Measurements from ENCODE around the gene HOXB8. TPM values are rescaled to one million over a fixed set of nuclear protein-coding genes. Genes with fewer than 3 reads are reported as not detected.
A peak's percentile ranks its signal among the peaks of the same experiment; 100 is the strongest.

The HOXB8 gene
- total and polyA plus RNA-seq, 3 experiments from 2014 or later = not detected

GRCh38 chr17:48613862-48614694 lies 1.0 kb downstream of the HOXB8 start:
- ChIA-PET POLR2A (interaction anchor here (0.5 kb wide), 2 partner anchors 10 to 1433 kb away, joined by 3 to 9 read pairs; no protein-coding TSS in a partner anchor), CTCF (interaction anchor here (1.2 to 2.4 kb wide), 4 partner anchors 10 to 307 kb away, joined by 3 to 25 read pairs (median 4); partner anchors contain the start of gene HOXB9)
- Mint-ChIP-seq H3K36me3 (peaks cover 0 to 6% (median 2%) of the 10 kb centered on the region in 3 donors), H3K27ac (peak overlapping the region in 2 of 8 donors; percentile 43 to 51), H3K9me3 (peaks cover 0 to 4% (median 0%) of the 10 kb centered on the region in 5 donors), H3K4me1 (peaks cover 49 to 74% (median 65%) of the 10 kb centered on the region in 3 donors), H3K27me3 (peaks cover 78 to 84% of the 10 kb centered on the region in 2 donors), H3K4me3 (peak overlapping the region; percentile 43 to 88 (median 76))
- Histone ChIP-seq H3K4me1 (ENCODE audit: insufficient read depth, low read length) (peaks cover 63% of the 10 kb centered on the region), H3K4me3 (ENCODE audit: low read length) (no peak overlapping the region), H3K27ac (ENCODE audit: low read depth, low read length) (no peak overlapping the region), H3K27me3 (ENCODE audit: insufficient read depth, low read length, poor library complexity, severe bottlenecking) (peaks cover 80% of the 10 kb centered on the region), H3K9me3 (ENCODE audit: low read length) (no peaks in the 10 kb centered on the region), H3K36me3 (ENCODE audit: insufficient read depth, low read length) (no peaks in the 10 kb centered on the region)
- DNase-seq = peak in 1 of 5 donors; percentile 30

GRCh38 chr17:48612854-48613691 lies 2.0 kb downstream of the HOXB8 start:
- Mint-ChIP-seq H3K4me1 (peaks cover 40 to 65% (median 55%) of the 10 kb centered on the region in 3 donors), H3K4me3 (peak overlapping the region; percentile 81 to 91 (median 88)), H3K9me3 (peaks cover 0 to 4% (median 0%) of the 10 kb centered on the region in 5 donors), H3K27ac (peak overlapping the region in 3 of 8 donors; percentile 3 to 51 (median 43)), H3K36me3 (peaks cover 0 to 6% (median 2%) of the 10 kb centered on the region in 3 donors), H3K27me3 (peaks cover 77 to 82% of the 10 kb centered on the region in 2 donors)
- CTCF ChIA-PET = interaction anchor here (0.7 to 2.4 kb wide), 12 partner anchors 11 to 533 kb away, joined by 3 to 25 read pairs (median 3); partner anchors contain the start of gene HOXB9
- H3K9me3 ChIP-seq (ENCODE audit: low read length) = no peaks in the 10 kb centered on the region
- H3K36me3 ChIP-seq (ENCODE audit: insufficient read depth, low read length) = no peaks in the 10 kb centered on the region
- peaks cover 53% of the 10 kb centered on the region for H3K4me1 ChIP-seq (ENCODE audit: insufficient read depth, low read length)
- H3K27ac ChIP-seq (ENCODE audit: low read depth, low read length) = no peak overlapping the region
- peaks cover 70% of the 10 kb centered on the region for H3K27me3 ChIP-seq (ENCODE audit: insufficient read depth, low read length, poor library complexity, severe bottlenecking)
- POLR2A ChIA-PET = interaction anchor here (0.5 to 0.7 kb wide), 4 partner anchors 12 to 226 kb away, joined by 3 read pairs; no protein-coding TSS in a partner anchor
- H3K4me3 ChIP-seq (ENCODE audit: low read length) = peak overlapping the region; percentile 62
- DNase-seq = peak in 4 of 5 donors; percentile 46 to 67 (median 50)

- H3K36me3 ChIP-seq (ENCODE audit: insufficient read depth, low read length) = no peaks in the 10 kb centered on the region
- H3K27ac Mint-ChIP-seq = peak overlapping the region in 4 of 8 donors; percentile 3 to 72 (median 34)
- H3K36me3 Mint-ChIP-seq = peaks cover 0 to 6% (median 2%) of the 10 kb centered on the region in 3 donors
- ChIA-PET POLR2A (interaction anchor here (0.7 kb wide), 3 partner anchors 11 to 35 kb away, joined by 3 read pairs; no protein-coding TSS in a partner anchor), CTCF (interaction anchor here (0.7 to 2.4 kb wide), 12 partner anchors 11 to 532 kb away, joined by 3 to 25 read pairs (median 3); partner anchors contain the start of gene HOXB9)
- H3K9me3 ChIP-seq (ENCODE audit: low read length) = no peaks in the 10 kb centered on the region
- no peak for DNase-seq
- H3K9me3 Mint-ChIP-seq = peaks cover 0 to 4% (median 0%) of the 10 kb centered on the region in 5 donors
- H3K4me3 Mint-ChIP-seq = peak overlapping the region; percentile 80 to 91 (median 86)
- peaks cover 48% of the 10 kb centered on the region for H3K4me1 ChIP-seq (ENCODE audit: insufficient read depth, low read length)
- peaks cover 64% of the 10 kb centered on the region for H3K27me3 ChIP-seq (ENCODE audit: insufficient read depth, low read length, poor library complexity, severe bottlenecking)
- peak overlapping the region; percentile 62 for H3K4me3 ChIP-seq (ENCODE audit: low read length)
- peaks cover 75 to 83% of the 10 kb centered on the region in 2 donors for H3K27me3 Mint-ChIP-seq
- H3K4me1 Mint-ChIP-seq = peaks cover 38 to 62% (median 53%) of the 10 kb centered on the region in 3 donors
- no peak overlapping the region for H3K27ac ChIP-seq (ENCODE audit: low read depth, low read length)
These were observed 2.6 kb downstream of the HOXB8 start for GRCh38 chr17:48612456-48612853.

GRCh38 chr17:48611681-48612455 lies 3.2 kb downstream of the HOXB8 start:
- peak overlapping the region in 3 of 8 donors; percentile 37 to 76 (median 63) for H3K27ac Mint-ChIP-seq
- peaks cover 34 to 56% (median 47%) of the 10 kb centered on the region in 3 donors for H3K4me1 Mint-ChIP-seq
- H3K4me3 Mint-ChIP-seq = peak overlapping the region; percentile 91 to 98 (median 95)
- no peaks in the 10 kb centered on the region for H3K36me3 ChIP-seq (ENCODE audit: insufficient read depth, low read length)
- H3K27me3 Mint-ChIP-seq = peaks cover 73 to 83% of the 10 kb centered on the region in 2 donors
- peaks cover 0 to 6% (median 2%) of the 10 kb centered on the region in 3 donors for H3K36me3 Mint-ChIP-seq
- peak overlapping the region; percentile 32 for H3K4me3 ChIP-seq (ENCODE audit: low read length)
- no peak for DNase-seq
- ChIA-PET POLR2A (no interaction called here), CTCF (interaction anchor here (1.2 kb wide), 2 partner anchors 21 to 266 kb away, joined by 3 read pairs; no protein-coding TSS in a partner anchor)
- no peak overlapping the region for H3K27ac ChIP-seq (ENCODE audit: low read depth, low read length)
- no peaks in the 10 kb centered on the region for H3K9me3 ChIP-seq (ENCODE audit: low read length)
- H3K27me3 ChIP-seq (ENCODE audit: insufficient read depth, low read length, poor library complexity, severe bottlenecking) = peaks cover 58% of the 10 kb centered on the region
- peaks cover 0 to 4% (median 0%) of the 10 kb centered on the region in 5 donors for H3K9me3 Mint-ChIP-seq
- H3K4me1 ChIP-seq (ENCODE audit: insufficient read depth, low read length) = peaks cover 48% of the 10 kb centered on the region

- Histone ChIP-seq H3K4me1 (ENCODE audit: insufficient read depth, low read length) (peaks cover 48% of the 10 kb centered on the region), H3K36me3 (ENCODE audit: insufficient read depth, low read length) (no peaks in the 10 kb centered on the region), H3K4me3 (ENCODE audit: low read length) (peak overlapping the region; percentile 90), H3K27ac (ENCODE audit: low read depth, low read length) (peak overlapping the region; percentile 57), H3K27me3 (ENCODE audit: insufficient read depth, low read length, poor library complexity, severe bottlenecking) (peaks cover 52% of the 10 kb centered on the region), H3K9me3 (ENCODE audit: low read length) (no peaks in the 10 kb centered on the region)
- Mint-ChIP-seq H3K9me3 (peaks cover 0 to 4% (median 0%) of the 10 kb centered on the region in 5 donors), H3K36me3 (peaks cover 0 to 6% (median 0%) of the 10 kb centered on the region in 3 donors), H3K4me3 (peak overlapping the region; percentile 91 to 98 (median 95)), H3K27me3 (peaks cover 73 to 82% of the 10 kb centered on the region in 2 donors), H3K4me1 (peaks cover 32 to 56% (median 46%) of the 10 kb centered on the region in 3 donors), H3K27ac (peak overlapping the region in 6 of 8 donors; percentile 63 to 85 (median 71))
- ChIA-PET POLR2A (no interaction called here), CTCF (no interaction called here)
- no peak for DNase-seq
These were observed 3.9 kb downstream of the HOXB8 start for GRCh38 chr17:48611213-48611612.

GRCh38 chr17:48610282-48611211 lies 4.5 kb downstream of the HOXB8 start, which contains the start of gene HOXB7:
Gene HOXB7 (minus strand): TSS chr17:48611017. CDS start chr17:48610918, 99 bp downstream.
- Mint-ChIP-seq H3K9me3 (peaks cover 0 to 4% (median 0%) of the 10 kb centered on the region in 5 donors), H3K4me3 (peak within 1 kb of the TSS; percentile 91 to 98 (median 95)), H3K27me3 (peaks cover 73 to 79% of the 10 kb centered on the region in 2 donors), H3K36me3 (peaks cover 0 to 6% (median 0%) of the 10 kb centered on the region in 3 donors), H3K4me1 (peaks cover 32 to 53% (median 46%) of the 10 kb centered on the region in 3 donors), H3K27ac (peak within 1 kb of the TSS in 6 of 8 donors; percentile 63 to 85 (median 71))
- Histone ChIP-seq H3K4me1 (ENCODE audit: insufficient read depth, low read length) (peaks cover 48% of the 10 kb centered on the region), H3K27ac (ENCODE audit: low read depth, low read length) (peak within 1 kb of the TSS; percentile 57), H3K27me3 (ENCODE audit: insufficient read depth, low read length, poor library complexity, severe bottlenecking) (peaks cover 46% of the 10 kb centered on the region), H3K36me3 (ENCODE audit: insufficient read depth, low read length) (no peaks in the 10 kb centered on the region), H3K9me3 (ENCODE audit: low read length) (no peaks in the 10 kb centered on the region), H3K4me3 (ENCODE audit: low read length) (peak within 1 kb of the TSS; percentile 90)
- DNase-seq = peak; percentile 41 to 72 (median 68)
- ChIA-PET POLR2A (interaction anchor here (0.6 kb wide), 1 partner anchor 14 kb away, joined by 3 read pairs; no protein-coding TSS in a partner anchor), CTCF (interaction anchor here (1.0 to 2.1 kb wide), 4 partner anchors 9 to 348 kb away, joined by 3 to 8 read pairs (median 6); partner anchors contain the start of gene HOXB5)

All from CD8-positive, alpha-beta memory T cell (primary cell).